Fibroblast of upper back skin (primary cell): Measurements from ENCODE around the gene SLC24A4.
A peak's percentile ranks its signal among the peaks of the same experiment; 100 is the strongest.

Experiments used
- DNase-seq: peaks from one replicate; pipeline ENCODE4 v3.0.0-alpha.2; 2013

Gene SLC24A4

GRCh38 chr14:92506231-92506630 lies 183.3 kb downstream of the SLC24A4 start:
- DNase-seq, result no peak

GRCh38 chr14:92507174-92507768 lies 184.3 kb downstream of the SLC24A4 start:
- DNase-seq, result no peak

GRCh38 chr14:92510972-92511371 lies 188.0 kb downstream of the SLC24A4 start:
- DNase-seq, result peak; percentile 20

GRCh38 chr14:92511453-92512238 lies 188.7 kb downstream of the SLC24A4 start:
- DNase-seq, result peak; percentile 99

- no peak for DNase-seq
These were observed 189.8 kb downstream of the SLC24A4 start for GRCh38 chr14:92512807-92513203.

- peak; percentile 73 for DNase-seq
These were observed 190.4 kb downstream of the SLC24A4 start, which contains the start of gene RIN3 for GRCh38 chr14:92513204-92513965. TSS of gene RIN3 (plus strand) at chr14:92513781. CDS start at chr14:92513933, 152 bp downstream.

- DNase-seq, result no peak
These were observed 191.2 kb downstream of the SLC24A4 start for GRCh38 chr14:92513966-92514843.

GRCh38 chr14:92514844-92515514 lies 192.0 kb downstream of the SLC24A4 start:
- DNase-seq, result no peak

- no peak for DNase-seq
These were observed 192.8 kb downstream of the SLC24A4 start for GRCh38 chr14:92515546-92516343.

- no peak for DNase-seq
These were observed 193.5 kb downstream of the SLC24A4 start for GRCh38 chr14:92516344-92516965.

GRCh38 chr14:92516966-92517506 lies 194.1 kb downstream of the SLC24A4 start:
- DNase-seq, result no peak

GRCh38 chr14:92517761-92518160 lies 194.8 kb downstream of the SLC24A4 start:
- DNase-seq, result no peak

GRCh38 chr14:92519246-92520101 lies 196.5 kb downstream of the SLC24A4 start:
- no peak for DNase-seq

GRCh38 chr14:92520102-92521057 lies 197.4 kb downstream of the SLC24A4 start:
- DNase-seq, result no peak

GRCh38 chr14:92521058-92521415 lies 198.1 kb downstream of the SLC24A4 start:
- DNase-seq, result no peak

- no peak for DNase-seq
These were observed 200.8 kb downstream of the SLC24A4 start for GRCh38 chr14:92523752-92524151.

GRCh38 chr14:92524602-92525185 lies 201.7 kb downstream of the SLC24A4 start:
- DNase-seq, result no peak
